A549 (cell line): ENCODE measurements around the gene DPH5. TPM values are rescaled to one million over a fixed set of nuclear protein-coding genes. Genes with fewer than 3 reads are reported as not detected.
A peak's percentile ranks its signal among the peaks of the same experiment; 100 is the strongest.

Source experiments
- ATAC-seq, 2 experiments: fragments of 200-7000 bp in 1 of 2; fragments of >200 bp in 1 of 2; cut with Nextera tagmentation in 1 of 2; cut with Tn5 transposase in 1 of 2; 3 replicates each; pipeline versions ENCODE4 v1.8.0 to v1.9.1; 2018 to 2020; ENCODE audit warnings: mild to moderate bottlenecking in 1 of 2, moderate library complexity in 1 of 2
- CTCF ChIA-PET: fragments of 300-600 bp; sonication (Branson Sonifier 250); formaldehyde crosslinking; extraction: SDS; loops from one replicate; lab custom pipeline; 2021; ENCODE audit warnings: antibody characterized with exemption, inconsistent platforms; lab: Yijun Ruan, JAX
- POLR2A ChIA-PET: fragments of 350-600 bp; formaldehyde crosslinking; extraction: SDS; loops from one replicate; lab custom pipeline; 2021; ENCODE audit warnings: antibody characterized with exemption, inconsistent platforms; lab: Yijun Ruan, JAX
- DNase-seq, 2 experiments: peaks; one replicate each; pipeline versions ENCODE4 v3.0.0 to v3.0.0-alpha.2; 2011 to 2016; ENCODE audit warnings: low read depth in 1 of 2, low spot score in 1 of 2
- FAIRE-seq: peaks from 2 replicates; lab custom pipeline; 2011; peaks lifted over from hg19 to GRCh38; lab: Jason Lieb, UNC
- H3K27ac ChIP-seq, 2 experiments: fragments of >200 bp; sonication (Bioruptor Twin); formaldehyde crosslinking; 3 replicates each; pipeline ENCODE4 v1.5.1; 2016 to 2017
- H3K4me1 ChIP-seq: fragments of >200 bp; sonication (Bioruptor Twin); formaldehyde crosslinking; 3 replicates; pipeline ENCODE4 v1.6.1; 2016
- H3K4me2 ChIP-seq: fragments of >200 bp; sonication (Bioruptor Twin); formaldehyde crosslinking; 3 replicates; pipeline ENCODE4 v1.6.1; 2016
- H3K4me3 ChIP-seq: fragments of >200 bp; sonication (Bioruptor Twin); formaldehyde crosslinking; 3 replicates; pipeline ENCODE4 v1.5.1; 2016
- H3K9me3 ChIP-seq: fragments of >200 bp; sonication (Bioruptor Twin); formaldehyde crosslinking; 3 replicates; pipeline ENCODE4 v1.6.1; 2016
- EHF ChIP-seq: fragments of 250-450 bp; sonication (Bioruptor Pico); IDR thresholded peaks from 2 replicates; pipeline ENCODE4 v1.5.0; 2020; ENCODE audit warnings: mild to moderate bottlenecking
- ELK1 ChIP-seq: fragments of 150-350 bp; IDR thresholded peaks from 2 replicates; pipeline ENCODE4 v1.6.1; 2014; ENCODE audit warnings: low read depth, mild to moderate bottlenecking, low read length
- FOSB ChIP-seq: fragments of 250-450 bp; sonication (Bioruptor Pico); IDR thresholded peaks from 2 replicates; pipeline ENCODE4 v1.5.0; 2020; ENCODE audit warnings: mild to moderate bottlenecking, moderate library complexity
- FOXS1 ChIP-seq: fragments of 250-450 bp; sonication (Bioruptor Pico); IDR thresholded peaks from 2 replicates; pipeline ENCODE4 v1.5.0; 2020; ENCODE audit warnings: mild to moderate bottlenecking, moderate library complexity
- HEYL ChIP-seq: fragments of 250-450 bp; sonication (Bioruptor Pico); IDR thresholded peaks from 2 replicates; pipeline ENCODE4 v1.8.0; 2021; ENCODE audit warnings: mild to moderate bottlenecking, moderate library complexity
- HOXA7 ChIP-seq: fragments of 250-450 bp; sonication (Bioruptor Pico); IDR thresholded peaks from 2 replicates; pipeline ENCODE4 v1.5.0; 2020; ENCODE audit warnings: mild to moderate bottlenecking, moderate library complexity
- HOXB5 ChIP-seq: fragments of 250-450 bp; sonication (Bioruptor Pico); IDR thresholded peaks from 2 replicates; pipeline ENCODE4 v1.5.0; 2020; ENCODE audit warnings: mild to moderate bottlenecking, moderate library complexity
- MAFK ChIP-seq: fragments of 450-650 bp; IDR thresholded peaks from 2 replicates; pipeline ENCODE4 v1.6.1; 2014; ENCODE audit not compliant: partially characterized antibody
- MYC ChIP-seq: IDR thresholded peaks from 2 replicates; pipeline ENCODE4 v1.6.1; 2012; ENCODE audit warnings: mild to moderate bottlenecking, inconsistent platforms, low read length, improper control_type of control experiment, borderline replicate concordance
- NFE2L2 ChIP-seq: fragments of 150-350 bp; conservative IDR thresholded peaks from 2 replicates; pipeline ENCODE4 v1.6.1; 2014; ENCODE audit warnings: low read length
- REST ChIP-seq: fragments of 200-600 bp; sonication (generic); IDR thresholded peaks from 2 replicates; pipeline ENCODE4 v1.6.1; 2016; ENCODE audit warnings: antibody characterized with exemption, mild to moderate bottlenecking, moderate library complexity
- RFX5 ChIP-seq: fragments of 450-650 bp; IDR thresholded peaks from 2 replicates; pipeline ENCODE4 v1.7.1; 2014; ENCODE audit warnings: antibody characterized with exemption, mild to moderate bottlenecking, moderate library complexity
- TFCP2L1 ChIP-seq: fragments of 250-450 bp; sonication (Bioruptor Pico); IDR thresholded peaks from 2 replicates; pipeline ENCODE4 v1.5.0; 2021; ENCODE audit warnings: mild to moderate bottlenecking
- TP53 ChIP-seq: fragments of 250-450 bp; sonication (Bioruptor Pico); IDR thresholded peaks from 2 replicates; pipeline ENCODE4 v1.5.0; 2021; ENCODE audit warnings: mild to moderate bottlenecking, moderate library complexity
- whole genome bisulfite sequencing: methylation state at CpG from one replicate; pipeline ENCODE4 v1.1.6; 2017; ENCODE audit errors: missing lambda C conversion rate; 5-methylcytosine and 5-hydroxymethylcytosine counted together
- polyA plus RNA-seq, 4 experiments: library from polyadenylated mRNA; depleted of rRNA in 3 of 4; stranded (reverse); fragments of >200 nt; fragmentation: RNase III in 1 of 4; extraction: RNeasy Plus Mini Kit Qiagen cat#74134 plus additional on column Dnase treatment in 1 of 4; gene quantifications; 2 replicates in 3 of 4; 3 replicates in 1 of 4; pipeline ENCODE4 v1.2.3, GENCODE V29; 2011 to 2017
- TF ChIP-seq, protein P1 (sequence below): IDR thresholded peaks from 2 replicates; pipeline ENCODE4 v1.6.1; 2012; ENCODE audit warnings: low read depth, borderline replicate concordance
- TF ChIP-seq, protein P2 (sequence below): fragments of 250-450 bp; sonication (Bioruptor Pico); IDR thresholded peaks from 2 replicates; pipeline ENCODE4 v1.5.0; 2020; ENCODE audit warnings: low read depth, mild to moderate bottlenecking, moderate library complexity

The DPH5 gene
- polyA plus RNA-seq, 2 of the 4 experiments (the other 2 are of a cell fraction) = 40.4 to 89.7 TPM

- POLR2A ChIA-PET = no interaction called here
- Histone ChIP-seq H3K4me3 (no peak overlapping the region), H3K4me2 (no peak overlapping the region), H3K27ac (no peak overlapping the region), H3K4me1 (peaks cover 26% of the 10 kb centered on the region; the same call in 2 of the 3 replicates), H3K9me3 (no peaks in the 10 kb centered on the region)
- ATAC-seq (no peak), DNase-seq (no peak), FAIRE-seq (no peak)
- TF ChIP-seq RFX5 (no peak), TP53 (CRISPR knock-in tag) (no peak), HOXA7 (CRISPR knock-in tag) (no peak)
- CTCF ChIA-PET = no interaction called here
- WGBS = 98% methylated on average over 4 of the region's 4 CpGs
These were observed 5.3 kb upstream of the DPH5 start for GRCh38 chr1:101030881-101031280.

GRCh38 chr1:101029184-101029583 is 3.6 kb upstream of the DPH5 start:
- POLR2A ChIA-PET = no interaction called here
- no peak for FAIRE-seq

DNA sequence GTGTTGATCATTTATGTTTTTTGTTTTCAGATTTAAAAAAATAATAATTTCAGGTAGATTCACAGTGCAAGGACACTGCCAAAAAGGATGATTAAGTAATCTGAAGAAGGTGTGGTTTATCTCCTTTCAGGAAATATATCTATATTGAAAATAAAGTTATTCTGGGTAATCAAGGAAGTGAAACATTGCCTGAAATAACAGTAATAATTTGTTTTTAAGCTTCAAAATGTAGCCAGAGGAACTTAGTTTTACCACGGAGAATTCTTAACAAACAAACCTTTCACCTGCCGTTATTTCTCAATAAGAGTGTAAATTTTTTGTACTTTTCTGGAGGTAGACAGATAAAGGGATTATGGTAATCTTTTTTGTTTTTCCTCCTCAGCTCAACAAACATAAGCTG is 2.9 kb upstream of the DPH5 start:
- DNase-seq (no peak), FAIRE-seq (no peak), ATAC-seq (no peak)
- Histone ChIP-seq H3K27ac (no peak overlapping the region), H3K4me2 (no peak overlapping the region; the same call in 2 of the 3 replicates), H3K4me1 (peaks cover 31% of the 10 kb centered on the region; the same call in 2 of the 3 replicates), H3K9me3 (no peaks in the 10 kb centered on the region), H3K4me3 (no peak overlapping the region)
- ChIA-PET CTCF (interaction anchor here (2.0 kb wide), 1 partner anchor 211 kb away, joined by 6 read pairs; no protein-coding TSS in a partner anchor), POLR2A (no interaction called here)
- TF ChIP-seq FOSB (CRISPR knock-in tag) = no peak
- 44% methylated on average over 2 of the region's 2 CpGs for WGBS

More at GRCh38 chr1:101029184-101029583, 3.6 kb upstream of the DPH5 start:
- no peak overlapping the region for H3K4me2 ChIP-seq
- TF ChIP-seq HEYL (CRISPR knock-in tag) = no peak
- TF ChIP-seq MAFK = peak; percentile 33
- TF ChIP-seq FOXS1 = no peak
- TF ChIP-seq EHF (CRISPR knock-in tag) = no peak
- TF ChIP-seq HOXB5 (CRISPR knock-in tag) = no peak
- TF ChIP-seq, all 56 proteins: peak for 1
- WGBS = 81% methylated on average over 1 of the region's 1 CpG
- H3K4me3 ChIP-seq = no peak overlapping the region
- peaks cover 31% of the 10 kb centered on the region; the same call in 2 of the 3 replicates for H3K4me1 ChIP-seq
- DNase-seq (no peak), ATAC-seq (no peak)
- H3K9me3 ChIP-seq = no peaks in the 10 kb centered on the region
- CTCF ChIA-PET = interaction anchor here (2.0 kb wide), 1 partner anchor 210 kb away, joined by 6 read pairs; no protein-coding TSS in a partner anchor
- no peak overlapping the region for H3K27ac ChIP-seq

- ChIA-PET CTCF (interaction anchor here (1.6 to 2.0 kb wide), 2 partner anchors 211 to 212 kb away, joined by 4 to 6 read pairs; no protein-coding TSS in a partner anchor), POLR2A (no interaction called here)
- DNase-seq = no peak
- Histone ChIP-seq H3K27ac (no peak overlapping the region), H3K4me2 (peak overlapping the region; percentile 82), H3K9me3 (no peaks in the 10 kb centered on the region), H3K4me1 (peaks cover 31% of the 10 kb centered on the region; the same call in 2 of the 3 replicates), H3K4me3 (peak overlapping the region; percentile 76; the same call in 1 of the 3 replicates)
- WGBS = 88% methylated on average over 6 of the region's 6 CpGs
- TF ChIP-seq NFE2L2 = no peak
- TF ChIP-seq HOXA7 (CRISPR knock-in tag) = no peak
- TF ChIP-seq, protein P1, sequence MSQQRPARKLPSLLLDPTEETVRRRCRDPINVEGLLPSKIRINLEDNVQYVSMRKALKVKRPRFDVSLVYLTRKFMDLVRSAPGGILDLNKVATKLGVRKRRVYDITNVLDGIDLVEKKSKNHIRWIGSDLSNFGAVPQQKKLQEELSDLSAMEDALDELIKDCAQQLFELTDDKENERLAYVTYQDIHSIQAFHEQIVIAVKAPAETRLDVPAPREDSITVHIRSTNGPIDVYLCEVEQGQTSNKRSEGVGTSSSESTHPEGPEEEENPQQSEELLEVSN = no peak
- TF ChIP-seq TFCP2L1 (CRISPR knock-in tag) = no peak
- TF ChIP-seq ELK1 = no peak
- TF ChIP-seq, protein P2, sequence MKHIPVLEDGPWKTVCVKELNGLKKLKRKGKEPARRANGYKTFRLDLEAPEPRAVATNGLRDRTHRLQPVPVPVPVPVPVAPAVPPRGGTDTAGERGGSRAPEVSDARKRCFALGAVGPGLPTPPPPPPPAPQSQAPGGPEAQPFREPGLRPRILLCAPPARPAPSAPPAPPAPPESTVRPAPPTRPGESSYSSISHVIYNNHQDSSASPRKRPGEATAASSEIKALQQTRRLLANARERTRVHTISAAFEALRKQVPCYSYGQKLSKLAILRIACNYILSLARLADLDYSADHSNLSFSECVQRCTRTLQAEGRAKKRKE (CRISPR knock-in tag) = no peak
- no peak for TF ChIP-seq REST
- no peak for TF ChIP-seq MYC
- no peak for FAIRE-seq
- ATAC-seq = no peak
These were observed 1.7 kb upstream of the DPH5 start for GRCh38 chr1:101027194-101027772.
